HCT116 (cell line): ENCODE data around the gene TRIM27. TPM values are rescaled to one million over a fixed set of nuclear protein-coding genes. Genes with fewer than 3 reads are reported as not detected.
"Not testable (repeated sequence)": the region's sequence is repeated elsewhere in the genome, so short reads cannot be mapped to it uniquely, and the experiment has no call there.

Experiments used
- ATAC-seq: fragments of 200-7000 bp; cut with Tn5 transposase; 2 replicates; pipeline ENCODE4 v1.9.1; 2020; ENCODE audit warnings: mild to moderate bottlenecking, moderate library complexity
- BruUV-seq: library from RNA; stranded (reverse); fragments of 400-500 nt; replicated peaks from 2 replicates; lab custom pipeline; 2021; lab: Mats Ljungman, UMichigan
- CTCF ChIA-PET: fragments of 300-600 bp; sonication (Branson Sonifier 250); formaldehyde crosslinking; loops from one replicate; lab custom pipeline; 2021; ENCODE audit warnings: antibody characterized with exemption; lab: Charles Lee
- POLR2A ChIA-PET: fragments of 300-600, 350-600 bp; sonication (Branson Sonifier 250); formaldehyde crosslinking; loops from one replicate; lab custom pipeline; 2021; ENCODE audit warnings: antibody characterized with exemption; lab: Charles Lee
- RAD21 ChIA-PET, 2 experiments: fragments of 300-600 bp; sonication (Branson Sonifier 250); formaldehyde crosslinking; loops; one replicate each; lab custom pipeline; 2023; ENCODE audit warnings: low total read pairs in 2 of 2; ENCODE audit not compliant: uncharacterized antibody in 2 of 2, unreplicated experiment in 2 of 2, low non-redundant PET in 1 of 2; lab: Charles Lee
- DNase-seq: peaks from one replicate; pipeline ENCODE4 v3.0.0-alpha.2; 2010; ENCODE audit warnings: low read depth, low spot score
- H2AFZ ChIP-seq: fragments of 200-600 bp; shearing (Covaris generic), sonication (generic); 2 replicates; pipeline ENCODE4 v1.6.1; 2017; ENCODE audit warnings: low read depth, mixed run types, mixed read lengths, antibody characterized with exemption, low read length; ENCODE audit not compliant: poor library complexity, severe bottlenecking
- H3K27ac ChIP-seq: 2 replicates; pipeline ENCODE4 v1.5.1; 2012; ENCODE audit warnings: low read depth, low read length
- H3K27me3 ChIP-seq: fragments of 200-600 bp; sonication (generic); 2 replicates; pipeline ENCODE4 v1.6.1; 2016; ENCODE audit warnings: mixed run types, low read length, mixed read lengths; ENCODE audit not compliant: insufficient read depth
- H3K36me3 ChIP-seq, 2 experiments: fragments of 200-500 bp in 1 of 2; fragments of 200-600 bp in 1 of 2; sonication (Bioruptor generic) in 1 of 2; sonication (generic) in 1 of 2; 2 replicates each; pipeline versions ENCODE4 v1.5.1 to v1.6.1; 2014 to 2016; ENCODE audit warnings: low read length in 2 of 2, inconsistent platforms in 1 of 2, mixed read lengths in 1 of 2, mixed run types in 1 of 2; ENCODE audit not compliant: insufficient read depth in 2 of 2, control insufficient read depth in 1 of 2
- H3K4me1 ChIP-seq, 2 experiments: fragments of 200-600 bp in 1 of 2; sonication (generic) in 1 of 2; 2 replicates each; pipeline versions ENCODE4 v1.5.1 to v1.6.1; 2012 to 2017; ENCODE audit warnings: low read length in 2 of 2, inconsistent platforms in 1 of 2, mild to moderate bottlenecking in 1 of 2, mixed read lengths in 1 of 2, mixed run types in 1 of 2, moderate library complexity in 1 of 2; ENCODE audit not compliant: insufficient read depth in 2 of 2, control insufficient read depth in 1 of 2
- H3K4me2 ChIP-seq: fragments of 200-600 bp; sonication (generic); 2 replicates; pipeline ENCODE4 v1.6.1; 2017; ENCODE audit warnings: mixed run types, low read length, mixed read lengths
- H3K4me3 ChIP-seq, 2 experiments: fragments of 200-600 bp in 1 of 2; sonication (generic) in 1 of 2; replicated peaks in 1 of 2; 2 replicates each; pipeline ENCODE4 v1.5.1; 2011 to 2016; ENCODE audit warnings: low read length in 2 of 2, control low read depth in 1 of 2, low read depth in 1 of 2, mild to moderate bottlenecking in 1 of 2, mixed read lengths in 1 of 2, mixed run types in 1 of 2
- H3K79me2 ChIP-seq: fragments of 200-600 bp; sonication (generic); 2 replicates; pipeline ENCODE4 v1.6.1; 2017; ENCODE audit warnings: mild to moderate bottlenecking, mixed run types, low read length, moderate library complexity, mixed read lengths; ENCODE audit not compliant: insufficient read depth
- H3K9ac ChIP-seq: fragments of 200-600 bp; sonication (generic); 2 replicates; pipeline ENCODE4 v1.6.1; 2016; ENCODE audit warnings: low read length, mixed read lengths
- H3K9me2 ChIP-seq: fragments of 200-600 bp; sonication (generic), shearing (Covaris generic); 2 replicates; pipeline ENCODE4 v1.6.1; 2017; ENCODE audit warnings: mixed run types, mild to moderate bottlenecking, moderate library complexity; ENCODE audit not compliant: insufficient read depth
- H3K9me3 ChIP-seq, 2 experiments: fragments of 200-500 bp in 1 of 2; fragments of 200-600 bp in 1 of 2; sonication (Bioruptor generic) in 1 of 2; sonication (generic) in 1 of 2; 2 replicates each; pipeline ENCODE4 v1.6.1; 2014 to 2017; ENCODE audit warnings: low read length in 2 of 2, mixed read lengths in 2 of 2, inconsistent platforms in 1 of 2, low read depth in 1 of 2, mild to moderate bottlenecking in 1 of 2, mixed run types in 1 of 2, moderate library complexity in 1 of 2; ENCODE audit not compliant: control insufficient read depth in 1 of 2, insufficient read depth in 1 of 2
- H4K20me1 ChIP-seq: fragments of 200-600 bp; sonication (generic), shearing (Covaris generic); 2 replicates; pipeline ENCODE4 v1.6.1; 2017; ENCODE audit warnings: mixed run types, mild to moderate bottlenecking, moderate library complexity; ENCODE audit not compliant: insufficient read depth
- ATF3 ChIP-seq: IDR thresholded peaks from 2 replicates; pipeline ENCODE4 v1.6.1; 2012
- CBX3 ChIP-seq: IDR thresholded peaks from 2 replicates; pipeline ENCODE4 v1.6.1; 2012; ENCODE audit warnings: low read depth
- CEBPB ChIP-seq: IDR thresholded peaks from 2 replicates; pipeline ENCODE4 v1.6.1; 2012; ENCODE audit warnings: low read depth
- EZH2 ChIP-seq: fragments of 200-600 bp; sonication (generic); IDR thresholded peaks from 2 replicates; pipeline ENCODE4 v1.6.1; 2017; ENCODE audit warnings: antibody characterized with exemption, mixed run types
- FOSL1 ChIP-seq: IDR thresholded peaks from 2 replicates; pipeline ENCODE4 v1.6.1; 2012; ENCODE audit warnings: low read depth
- JUND ChIP-seq: IDR thresholded peaks from 2 replicates; pipeline ENCODE4 v1.6.1; 2012
- RAD21 ChIP-seq: IDR thresholded peaks from 2 replicates; pipeline ENCODE4 v1.6.1; 2012; ENCODE audit warnings: low read depth, mild to moderate bottlenecking
- SIN3A ChIP-seq: IDR thresholded peaks from 2 replicates; pipeline ENCODE4 v1.6.1; 2012; ENCODE audit warnings: low read depth
- SP1 ChIP-seq: IDR thresholded peaks from 2 replicates; pipeline ENCODE4 v1.6.1; 2012; ENCODE audit warnings: low read depth
- SRF ChIP-seq: IDR thresholded peaks from 2 replicates; pipeline ENCODE4 v1.6.1; 2012; ENCODE audit warnings: low read depth
- TCF7L2 ChIP-seq: IDR thresholded peaks from 2 replicates; pipeline ENCODE4 v1.7.0; 2011; ENCODE audit warnings: borderline replicate concordance, inconsistent platforms; ENCODE audit not compliant: insufficient read depth, insufficient read length; ENCODE audit errors: extremely low read depth
- ZNF274 ChIP-seq: fragments of 200-500 bp; sonication (Bioruptor generic); IDR thresholded peaks from 2 replicates; pipeline ENCODE4 v1.6.1; 2014; ENCODE audit warnings: mild to moderate bottlenecking, low read depth, low read length, inconsistent platforms
- intact Hi-C: fragments of 100-400 bp; cut with micrococcal nuclease; formaldehyde crosslinking; loops from 2 replicates; pipeline ENCODE4 v1.10.0; 2022
- total RNA-seq: library from RNA; stranded (reverse); gene quantifications from one replicate; pipeline ENCODE4 v1.2.1, GENCODE V29; 2021; ENCODE audit not compliant: unreplicated experiment

Gene TRIM27
- total RNA-seq, 1 experiment from 2014 or later = 62.5 TPM

DNA sequence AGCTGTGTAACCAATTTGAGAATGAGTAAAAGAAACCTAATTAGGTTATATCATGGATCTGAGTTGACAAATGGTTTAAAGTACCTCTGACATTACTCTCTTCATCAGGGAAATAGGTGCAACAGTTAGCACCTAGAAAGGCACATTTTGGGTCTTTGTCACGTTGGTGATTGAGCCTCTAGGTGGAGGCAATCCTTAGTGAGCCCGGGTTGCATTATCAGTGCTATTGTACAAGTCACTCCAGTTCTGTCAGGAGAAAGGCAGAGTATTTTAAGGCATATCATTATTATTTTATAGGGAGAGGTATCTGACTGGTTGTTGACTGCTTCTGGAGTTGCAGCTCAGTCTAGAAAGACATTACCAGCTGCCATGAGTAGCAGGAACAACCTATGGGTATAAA lies 54.9 kb downstream of the TRIM27 start:
- no peak overlapping the region for H2AFZ ChIP-seq
- intact Hi-C loops = no loop called here
- H3K36me3 ChIP-seq = no peaks in the 10 kb centered on the region
- no peak overlapping the region for H3K4me3 ChIP-seq
- H3K79me2 ChIP-seq = no peaks in the 10 kb centered on the region
- H3K27ac ChIP-seq = no peak overlapping the region
- no TSS peak for BruUV-seq
- H3K9ac ChIP-seq = no peak overlapping the region
- no peaks in the 10 kb centered on the region for H3K9me3 ChIP-seq
- no peaks in the 10 kb centered on the region for H3K9me2 ChIP-seq
- H4K20me1 ChIP-seq = no peaks in the 10 kb centered on the region
- ATAC-seq = no peak
- no peak for DNase-seq
- TF ChIP-seq TCF7L2 (no peak), SIN3A (no peak)
- H3K4me2 ChIP-seq = no peak overlapping the region
- H3K27me3 ChIP-seq = no peaks in the 10 kb centered on the region
- H3K4me1 ChIP-seq = peaks cover 6 to 10% of the 10 kb centered on the region in 2 experiments; a peak in 3 of 4 replicates
- CTCF ChIA-PET = no interaction called here
- POLR2A ChIA-PET = no interaction called here
- RAD21 ChIA-PET = no interaction called here

DNA sequence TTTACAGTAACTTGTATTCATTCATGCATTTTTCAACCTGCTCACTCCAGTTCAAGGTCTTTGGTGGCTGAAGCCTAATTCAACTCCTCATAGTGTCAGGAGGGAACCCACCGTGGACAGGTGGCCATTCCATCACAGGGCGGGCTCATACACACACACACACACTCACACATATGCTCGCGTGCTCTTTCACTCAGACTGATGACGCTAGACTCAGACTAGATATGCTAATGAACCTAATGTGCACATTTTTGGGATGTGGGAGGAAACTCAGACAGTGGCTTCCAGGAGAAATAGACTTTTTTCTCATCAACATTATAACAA lies 56.7 kb downstream of the TRIM27 start:
- no peak overlapping the region for H3K4me3 ChIP-seq
- no peaks in the 10 kb centered on the region for H3K36me3 ChIP-seq
- ChIA-PET CTCF (no interaction called here), POLR2A (no interaction called here), RAD21 (no interaction called here)
- BruUV-seq = no TSS peak
- H3K9ac ChIP-seq = no peak overlapping the region
- H3K9me3 ChIP-seq = no peaks in the 10 kb centered on the region
- no peaks in the 10 kb centered on the region for H3K27me3 ChIP-seq
- H3K4me2 ChIP-seq = no peak overlapping the region
- H3K79me2 ChIP-seq = no peaks in the 10 kb centered on the region
- H3K27ac ChIP-seq = no peak overlapping the region
- no peak for TF ChIP-seq ATF3
- TF ChIP-seq CBX3 = no peak
- no peak for TF ChIP-seq SRF
- TF ChIP-seq FOSL1 = no peak
- no peak for TF ChIP-seq CEBPB
- TF ChIP-seq SIN3A = no peak
- no peak for TF ChIP-seq JUND
- no peak for TF ChIP-seq ZNF274
- TF ChIP-seq EZH2 = no peak
- no peak for TF ChIP-seq RAD21
- TF ChIP-seq SP1 = no peak
- DNase-seq = no peak
- no peaks in the 10 kb centered on the region for H3K9me2 ChIP-seq
- H3K4me1 ChIP-seq = peaks cover 11 to 27% of the 10 kb centered on the region in 2 experiments; a peak in 3 of 4 replicates
- no peak for ATAC-seq
- H2AFZ ChIP-seq = no peak overlapping the region
- intact Hi-C loops = no loop called here
- no peaks in the 10 kb centered on the region for H4K20me1 ChIP-seq

DNA sequence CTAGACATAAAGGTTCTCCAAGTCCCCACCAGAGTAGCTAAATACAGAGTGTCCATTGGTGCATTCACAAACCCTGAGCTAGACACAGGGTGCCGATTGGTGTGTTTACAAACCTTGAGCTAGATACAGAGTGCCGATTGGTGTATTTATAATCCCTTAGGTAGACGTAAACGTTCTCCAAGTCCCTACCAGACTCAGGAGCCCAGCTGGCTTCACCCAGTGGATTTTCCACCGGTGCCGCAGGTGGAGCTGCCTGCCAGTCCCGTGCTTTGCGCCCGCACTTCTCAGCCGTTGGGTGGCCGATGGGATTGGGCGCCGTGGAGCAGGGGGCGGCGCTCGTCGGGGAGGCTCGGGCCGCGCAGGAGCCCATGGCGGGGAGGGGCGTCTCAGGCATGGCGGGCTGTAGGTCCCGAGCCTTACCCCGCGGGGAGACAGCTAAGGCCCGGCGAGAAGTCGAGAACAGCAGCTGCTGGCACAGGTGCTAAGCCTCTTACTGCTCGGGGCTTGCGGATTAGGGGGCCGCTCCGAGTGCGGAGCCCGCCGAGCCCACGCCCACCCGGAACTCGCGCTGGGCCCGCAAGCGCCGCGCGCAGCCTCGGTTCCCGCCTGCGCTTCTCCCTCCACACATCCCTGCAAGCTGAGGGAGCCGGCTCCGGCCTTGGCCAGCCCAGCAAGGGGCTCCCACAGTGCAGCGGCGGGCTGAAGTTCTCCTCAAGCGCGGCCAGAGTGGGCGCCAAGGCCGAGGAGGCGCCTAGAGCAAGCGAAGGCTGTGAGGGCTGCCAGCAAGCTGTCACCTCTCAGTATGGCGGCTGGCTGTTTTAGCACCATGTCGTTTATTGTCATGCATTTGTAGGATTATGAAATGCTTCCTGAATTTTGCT lies 57.3 kb downstream of the TRIM27 start:
- H3K4me3 ChIP-seq, ATAC-seq, CTCF ChIA-PET, H3K36me3 ChIP-seq, H3K9ac ChIP-seq, DNase-seq, intact Hi-C loops, H3K27me3 ChIP-seq, H3K9me3 ChIP-seq, BruUV-seq, H3K79me2 ChIP-seq, H3K4me2 ChIP-seq, H3K27ac ChIP-seq, H2AFZ ChIP-seq, H3K9me2 ChIP-seq, H4K20me1 ChIP-seq: not testable (repeated sequence)
- ChIA-PET POLR2A (interaction anchor here (1.3 kb wide), 2 partner anchors 29 to 58 kb away, joined by 4 read pairs; partner anchors contain the start of gene TRIM27), RAD21 (interaction anchor here in 1 of 2 experiments (0.5 kb wide), 1 partner anchor 809 kb away, joined by 4 read pairs; no protein-coding TSS in a partner anchor)
- peaks cover 11 to 27% of the 10 kb centered on the region in 2 experiments; a peak in 3 of 4 replicates for H3K4me1 ChIP-seq
